Activated T-helper 1 cell treated with Interleukin-2 at 50 U/mL for 16 hours (primary cell): ENCODE results near the gene THADA.
"Not testable (repeated sequence)": the region's sequence is repeated elsewhere in the genome, so short reads cannot be mapped to it uniquely, and the experiment has no call there.

ENCODE experiments used
- DNase-seq: peaks from one replicate; pipeline ENCODE4 v3.0.0-alpha.2; 2020; ENCODE audit warnings: low read depth

The THADA gene

GRCh38 chr2:43387092-43388062, 208.5 kb downstream of the THADA start:
- DNase-seq: no peak

DNA sequence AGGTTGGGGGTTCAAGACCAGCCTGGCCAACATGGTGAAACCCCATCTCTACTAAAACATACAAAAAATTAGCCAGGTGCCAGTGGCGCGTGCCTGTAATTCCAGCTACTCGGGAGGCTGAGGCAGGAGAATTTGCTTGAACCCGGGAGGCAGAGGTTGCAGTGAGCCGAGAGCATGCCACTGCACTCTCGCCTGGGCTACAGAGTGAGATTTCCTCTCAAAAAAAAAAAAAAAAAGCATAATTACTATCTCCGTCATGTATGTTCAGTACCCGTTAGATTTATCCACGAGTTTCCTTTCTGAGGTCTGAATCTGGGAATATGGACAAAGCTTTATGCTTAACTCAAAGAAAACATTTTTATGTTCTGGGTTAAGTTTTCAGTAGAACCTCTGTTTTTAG, 209.2 kb downstream of the THADA start:
- DNase-seq: not testable (repeated sequence)

DNA sequence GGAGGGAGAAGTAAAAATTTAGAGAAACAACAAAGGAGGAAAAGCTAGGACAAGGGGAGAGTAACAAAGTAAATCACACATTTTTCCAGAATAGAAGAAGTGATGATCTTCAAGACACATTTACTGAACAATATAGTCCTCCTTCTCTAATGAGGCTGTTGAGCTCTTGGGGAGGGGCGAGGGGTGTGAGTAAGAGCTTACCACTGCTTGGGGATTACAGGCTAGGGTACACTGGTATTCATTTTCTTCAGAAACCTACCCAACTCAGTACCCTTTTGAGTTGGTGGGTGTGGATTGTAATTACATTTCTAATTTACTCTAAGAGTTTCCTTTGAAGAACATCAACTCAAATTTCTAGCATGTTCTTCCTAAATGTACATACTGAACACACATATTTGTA, 211.7 kb downstream of the THADA start:
- DNase-seq: no peak

- DNase-seq: no peak
Measured at GRCh38 chr2:43383533-43383932, 212.3 kb downstream of the THADA start.

- no peak for DNase-seq
Measured at GRCh38 chr2:43379494-43379893, 216.3 kb downstream of the THADA start.

DNA sequence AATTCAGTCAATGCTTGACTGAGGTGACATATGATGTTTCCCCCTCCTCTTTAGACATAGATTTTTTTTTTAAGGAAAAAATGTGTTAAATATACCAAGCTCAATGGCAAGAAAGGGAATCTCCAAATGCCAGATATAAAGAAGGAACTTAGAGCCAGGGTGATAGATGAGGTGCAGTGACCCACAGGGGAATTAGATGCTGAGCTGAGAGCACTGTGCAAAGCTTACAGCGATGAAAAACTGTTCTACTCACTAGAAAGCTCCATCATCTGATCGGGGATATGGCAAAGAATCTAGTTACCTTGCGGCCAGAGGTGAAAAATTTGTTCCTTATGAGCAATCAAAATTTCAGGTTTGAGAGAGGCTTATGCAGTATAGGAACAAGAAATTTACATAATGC, 218.5 kb downstream of the THADA start:
- no peak for DNase-seq

- DNase-seq: no peak
Measured at GRCh38 chr2:43376523-43377198, 219.2 kb downstream of the THADA start.

DNA sequence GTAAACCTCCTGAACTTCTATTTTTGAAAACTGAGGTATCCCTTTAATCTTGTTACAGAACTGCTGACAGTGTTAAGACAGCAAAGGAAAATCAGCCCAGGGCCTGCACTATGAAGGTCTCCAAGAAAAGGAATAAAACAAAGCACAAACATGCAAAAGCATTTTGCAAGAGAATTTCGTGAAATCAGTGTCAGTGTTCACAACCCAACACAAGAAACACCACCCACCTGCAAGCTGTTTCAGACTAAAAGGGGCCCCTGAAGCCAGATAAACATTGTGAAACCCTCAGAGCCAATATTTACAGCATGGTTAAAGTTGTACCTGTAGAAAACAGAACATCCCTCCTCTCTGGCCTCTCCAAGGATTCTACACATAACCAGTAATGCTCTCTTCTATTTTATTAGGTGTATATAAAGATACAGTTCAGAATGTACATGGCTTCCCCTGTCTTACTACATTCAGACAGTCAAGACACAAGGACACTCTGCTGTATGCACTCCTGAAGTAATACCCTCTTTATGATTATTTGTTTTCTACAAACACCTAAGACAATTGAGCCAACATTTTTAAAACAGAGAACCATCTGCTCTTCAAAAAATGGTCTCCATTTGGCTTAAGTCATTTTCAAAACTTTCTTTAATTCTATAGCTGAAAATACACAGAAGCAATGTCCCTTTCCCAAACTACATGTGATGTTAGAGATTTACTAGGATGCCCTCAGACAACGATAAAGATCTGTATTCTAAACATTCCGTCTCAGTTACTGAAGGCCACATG, 219.9 kb downstream of the THADA start:
- no peak for DNase-seq

DNA sequence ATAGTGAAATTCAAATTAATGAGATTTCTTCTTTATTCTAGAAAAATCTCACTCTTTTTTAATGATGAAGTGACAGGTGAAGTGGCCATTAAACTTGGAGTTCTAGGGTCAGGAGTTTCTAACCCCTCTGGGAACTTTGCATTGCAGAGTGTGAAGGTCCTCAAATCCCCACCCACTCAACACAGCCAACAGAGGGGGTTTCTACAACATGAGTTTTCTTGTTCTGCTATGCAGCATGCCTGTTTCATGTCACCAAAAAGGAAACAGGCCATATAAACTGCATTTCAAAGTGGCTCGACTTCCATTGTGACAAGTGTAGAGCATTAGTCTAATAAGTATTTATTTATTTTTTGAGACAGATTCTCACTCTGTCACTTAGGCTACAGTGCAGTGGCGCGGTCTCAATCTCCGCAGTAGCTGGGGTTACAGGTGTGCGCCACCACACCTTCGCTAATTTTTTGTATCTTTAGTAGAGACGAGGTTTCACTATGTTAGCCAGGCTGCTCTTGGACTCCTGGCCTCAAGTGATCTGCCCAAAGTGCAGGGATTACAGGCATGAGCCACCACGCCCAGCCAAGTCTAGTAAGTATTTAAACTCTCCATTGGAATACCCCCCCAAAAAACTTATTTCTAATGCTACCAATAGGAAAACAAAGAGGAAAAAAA, 223.3 kb downstream of the THADA start:
- DNase-seq: no peak

DNA sequence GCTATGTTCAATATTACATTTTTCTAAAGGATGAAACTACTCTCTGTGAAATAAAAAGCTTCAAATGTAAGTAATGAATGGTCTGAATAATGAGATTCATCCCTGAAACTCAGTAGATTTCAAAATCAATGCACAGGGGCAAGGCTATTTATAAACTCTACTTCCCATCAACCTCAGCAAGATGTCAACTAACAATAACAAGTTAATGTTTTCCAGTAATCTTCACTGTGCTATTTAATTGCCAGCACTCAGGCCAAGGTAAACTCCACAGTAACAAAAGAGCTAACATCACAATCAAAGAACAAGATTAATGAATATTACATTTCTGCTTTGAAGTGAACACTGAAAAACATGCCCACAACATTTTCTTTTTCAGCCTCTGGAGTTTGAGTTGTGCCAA, 225.1 kb downstream of the THADA start:
- DNase-seq: no peak

DNA sequence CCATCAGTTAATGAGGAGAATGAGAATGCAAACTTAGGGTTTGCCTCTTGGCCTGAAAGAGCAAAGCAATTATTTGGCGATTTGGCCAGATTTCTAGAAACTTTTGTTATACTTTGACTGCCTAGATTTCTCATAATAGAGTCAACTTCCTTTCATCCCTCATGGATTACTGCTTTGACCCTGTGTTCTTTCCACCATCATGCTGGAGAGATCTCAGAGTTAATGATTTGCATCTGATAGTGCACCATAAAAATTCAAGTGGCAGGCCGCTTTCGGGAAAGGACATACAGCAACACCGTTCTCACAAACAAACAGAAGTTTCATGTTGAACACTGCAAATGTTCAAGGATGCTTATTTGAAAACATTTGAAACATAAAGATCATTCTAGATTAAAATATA, 225.7 kb downstream of the THADA start:
- DNase-seq: no peak

GRCh38 chr2:43368483-43369385, 227.1 kb downstream of the THADA start:
- no peak for DNase-seq

DNA sequence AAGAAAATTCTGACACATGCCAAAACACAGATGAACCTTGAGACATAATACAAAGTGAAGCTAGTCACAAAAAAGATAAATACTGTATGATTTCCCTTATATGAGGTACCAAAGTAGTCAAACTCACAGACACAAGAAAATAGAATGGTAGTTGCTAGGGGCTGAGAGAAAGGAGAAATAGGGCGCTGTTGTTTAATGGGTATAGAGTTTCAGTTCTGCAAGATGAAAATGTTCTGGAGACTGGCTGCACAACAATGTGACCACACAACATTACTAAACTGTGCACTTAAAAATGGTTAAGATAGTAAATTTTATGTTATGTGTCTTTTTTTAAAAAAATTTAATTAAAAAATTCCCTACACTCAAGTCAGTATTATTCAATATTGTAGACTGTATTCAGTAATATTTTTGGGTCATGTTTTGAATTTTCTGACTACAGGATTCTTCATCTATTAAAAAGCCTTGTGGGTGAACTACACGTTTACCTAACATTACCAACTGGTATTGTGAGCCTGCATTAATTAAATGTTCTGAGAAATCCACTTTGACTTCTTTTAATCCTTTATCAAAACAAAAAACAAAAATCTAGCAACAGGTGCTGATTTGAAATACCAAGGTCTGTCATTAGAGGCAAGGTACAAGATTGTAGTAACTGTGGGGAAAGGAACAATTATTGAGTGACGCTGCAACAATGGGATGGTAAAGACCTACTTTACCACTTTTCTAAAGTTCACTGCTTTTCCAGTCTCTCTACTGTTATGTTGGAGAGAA, 228.6 kb downstream of the THADA start:
- no peak for DNase-seq

DNA sequence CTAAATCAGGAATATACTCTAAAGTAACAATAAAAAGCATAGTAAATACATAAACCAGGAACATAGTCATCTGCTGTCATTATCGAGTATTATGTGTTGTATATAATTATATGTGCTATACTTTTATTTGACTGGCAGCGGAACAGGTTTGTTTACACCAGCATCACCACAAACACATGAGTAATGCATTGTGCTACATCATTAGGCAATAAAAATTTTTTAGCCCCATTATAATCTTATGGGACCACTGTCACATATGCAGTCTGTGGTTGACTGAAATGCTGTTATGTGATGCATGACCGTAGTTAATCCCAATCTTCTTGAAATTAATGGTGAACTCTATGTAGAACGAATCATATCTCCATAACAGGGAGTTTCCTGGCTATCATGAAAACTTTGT, 232.7 kb downstream of the THADA start:
- no peak for DNase-seq

DNA sequence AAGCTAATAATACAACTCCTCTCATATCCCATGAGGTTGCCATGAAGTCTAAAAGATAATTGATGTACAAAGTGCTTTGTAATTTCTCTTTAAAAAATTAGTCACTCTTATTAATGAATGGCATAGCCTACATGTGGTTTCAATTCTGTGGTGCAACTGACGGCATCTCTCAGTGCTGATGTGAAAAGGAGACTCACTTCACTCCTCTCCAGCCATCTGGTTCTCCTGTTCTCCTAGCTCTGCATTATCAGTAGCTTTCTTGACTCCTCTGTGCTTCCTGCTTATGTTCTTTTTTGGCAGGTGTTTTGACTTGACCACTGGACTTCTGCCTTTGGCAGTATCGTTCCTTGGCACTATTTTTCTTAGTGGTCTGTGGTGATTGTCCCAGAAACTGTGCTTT, 234.6 kb downstream of the THADA start:
- no peak for DNase-seq

- no peak for DNase-seq
Measured at GRCh38 chr2:43360137-43360536, 235.7 kb downstream of the THADA start.

DNA sequence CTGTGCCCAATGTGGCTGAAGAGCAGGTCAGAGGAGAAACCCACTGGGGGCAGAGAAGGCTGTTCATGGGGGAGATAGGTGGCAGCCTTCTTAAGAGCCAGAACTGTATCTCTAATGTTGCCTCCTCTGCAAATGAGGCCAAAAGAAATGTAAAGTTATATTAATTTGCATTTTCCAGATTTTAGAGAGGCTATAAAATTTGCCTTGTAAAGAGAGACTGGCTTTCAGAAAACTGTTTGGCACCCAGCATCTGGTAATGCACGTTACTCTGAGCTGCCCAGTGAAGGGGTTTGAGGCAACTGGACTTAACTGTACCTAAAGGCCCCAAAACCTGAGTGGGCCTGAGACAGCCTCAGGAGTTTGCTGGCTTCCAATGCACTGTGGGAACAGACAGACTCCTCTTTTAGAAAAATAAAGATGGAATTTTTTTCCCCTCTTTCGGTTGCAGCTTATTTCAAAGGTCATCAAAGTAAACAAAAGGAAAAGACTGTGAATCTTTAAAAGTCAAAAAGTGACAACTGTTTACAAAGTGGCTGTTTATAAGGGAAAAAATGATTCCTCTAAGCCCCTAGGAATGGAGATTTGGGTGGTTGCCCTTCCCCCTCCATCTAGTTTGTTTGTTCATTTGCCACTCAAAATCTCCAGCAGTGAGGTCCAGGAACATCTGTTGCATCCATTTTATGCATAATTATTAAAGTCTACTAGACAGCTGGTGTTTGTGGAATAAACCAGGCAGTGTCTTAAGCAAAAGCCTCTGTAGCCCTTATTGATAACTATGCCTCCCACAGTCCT, 237.2 kb downstream of the THADA start:
- DNase-seq: no peak

DNA sequence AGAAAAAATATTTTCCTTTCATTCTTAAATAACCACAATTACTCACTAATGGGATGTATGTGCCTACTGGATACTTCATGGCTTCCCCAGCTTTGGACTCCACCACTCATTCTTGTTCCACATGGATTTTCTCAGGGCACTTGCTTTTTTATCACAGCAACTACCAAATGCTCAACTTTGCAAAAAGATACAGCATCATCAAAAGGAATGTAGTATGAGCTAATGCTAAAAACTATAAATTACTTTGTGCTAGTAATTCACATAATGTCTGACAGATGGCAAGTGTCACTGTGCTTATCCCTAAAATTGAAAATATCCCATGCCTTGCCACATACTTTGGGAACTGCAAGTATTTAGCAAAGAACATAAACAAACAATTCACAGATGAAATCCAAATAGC, 239.1 kb downstream of the THADA start:
- DNase-seq: no peak

GRCh38 chr2:43355399-43355798, 240.4 kb downstream of the THADA start:
- DNase-seq: no peak
